Measurements from ENCODE around the gene MAGI3. TPM values are rescaled to one million over a fixed set of nuclear protein-coding genes. Genes with fewer than 3 reads are reported as not detected.
"Not testable (repeated sequence)": the region's sequence is repeated elsewhere in the genome, so short reads cannot be mapped to it uniquely, and the experiment has no call there.

MAGI3 gene
- total and polyA plus RNA-seq, 8 donors = 27.4 to 62.2 (median 36.3) TPM

GRCh38 chr1:113593550-113594297, 203.4 kb downstream of the MAGI3 start:
- Histone ChIP-seq H3K36me3 (peaks cover 0 to 38% of the 10 kb centered on the region in 2 donors), H3K9me3 (peaks cover 0 to 23% of the 10 kb centered on the region in 2 donors), H3K27me3 (no peaks in the 10 kb centered on the region), H3K4me3 (no peak overlapping the region), H3K27ac (no peak overlapping the region), H3K4me1 (no peaks in the 10 kb centered on the region)
- DNase-seq (no peak), ATAC-seq (no peak)
- TF ChIP-seq CTCF (IDR thresholded peaks at IDR 0.05) = no peak
- intact Hi-C loops (cut with DNase I) = no loop called here

GRCh38 chr1:113604466-113604865, 214.2 kb downstream of the MAGI3 start:
- H3K4me3 ChIP-seq; H3K27ac ChIP-seq; ATAC-seq; H3K4me1 ChIP-seq; H3K9me3 ChIP-seq; H3K36me3 ChIP-seq; H3K27me3 ChIP-seq; DNase-seq; intact Hi-C loops (cut with DNase I): not testable (repeated sequence)

GRCh38 chr1:113605146-113605545, 214.8 kb downstream of the MAGI3 start:
- TF ChIP-seq CTCF (IDR thresholded peaks at IDR 0.05) = no peak

GRCh38 chr1:113608399-113608798, 218.1 kb downstream of the MAGI3 start:
- intact Hi-C loops (cut with DNase I) = no loop called here
- DNase-seq (no peak), ATAC-seq (no peak)
- no peak for TF ChIP-seq CTCF (IDR thresholded peaks at IDR 0.05)
- Histone ChIP-seq H3K4me1 (no peaks in the 10 kb centered on the region), H3K9me3 (peaks cover 0 to 2% of the 10 kb centered on the region in 2 donors), H3K36me3 (no peaks in the 10 kb centered on the region), H3K27ac (no peak overlapping the region), H3K4me3 (no peak overlapping the region), H3K27me3 (no peaks in the 10 kb centered on the region)

More at GRCh38 chr1:113605146-113605545, 214.8 kb downstream of the MAGI3 start:
- Histone ChIP-seq H3K27me3 (no peaks in the 10 kb centered on the region), H3K9me3 (peaks cover 0 to 2% of the 10 kb centered on the region in 2 donors), H3K4me3 (no peak overlapping the region), H3K27ac (no peak overlapping the region), H3K36me3 (no peaks in the 10 kb centered on the region), H3K4me1 (no peaks in the 10 kb centered on the region)
- ATAC-seq (no peak), DNase-seq (no peak)
- intact Hi-C loops (cut with DNase I) = no loop called here

GRCh38 chr1:113610372-113610771, 220.1 kb downstream of the MAGI3 start:
- intact Hi-C loops (cut with DNase I) = no loop called here
- no peaks in the 10 kb centered on the region for H3K36me3 ChIP-seq
- H3K4me1 ChIP-seq = no peaks in the 10 kb centered on the region
- no peak for ATAC-seq
- H3K4me3 ChIP-seq = no peak overlapping the region
- H3K27ac ChIP-seq = no peak overlapping the region
- no peak for DNase-seq
- H3K9me3 ChIP-seq = no peaks in the 10 kb centered on the region
- TF ChIP-seq CTCF (IDR thresholded peaks at IDR 0.05) = no peak
- H3K27me3 ChIP-seq = no peaks in the 10 kb centered on the region

- Histone ChIP-seq H3K27me3 (no peaks in the 10 kb centered on the region), H3K4me3 (no peak overlapping the region), H3K4me1 (peaks cover 0 to 5% of the 10 kb centered on the region in 2 donors), H3K36me3 (no peaks in the 10 kb centered on the region), H3K9me3 (no peaks in the 10 kb centered on the region), H3K27ac (no peak overlapping the region)
- no peak for DNase-seq
- no peak for TF ChIP-seq CTCF (IDR thresholded peaks at IDR 0.05)
- intact Hi-C loops (cut with DNase I) = no loop called here
- ATAC-seq = no peak
Measured at GRCh38 chr1:113615425-113615824, 225.1 kb downstream of the MAGI3 start.
